Esophagus (tissue), 2 donors: ENCODE results near the gene SOD3. TPM values are rescaled to one million over a fixed set of nuclear protein-coding genes. Genes with fewer than 3 reads are reported as not detected.

Source experiments
- H3K27ac ChIP-seq, 2 donors: one replicate each; pipeline ENCODE4 v1.5.1; 2013; ENCODE audit warnings: low read depth in 2 of 2, mild to moderate bottlenecking in 2 of 2, inconsistent platforms in 1 of 2, low read length in 1 of 2, moderate library complexity in 1 of 2
- H3K27me3 ChIP-seq, 2 donors: one replicate each; pipeline ENCODE4 v1.6.1; 2013; ENCODE audit warnings: low read length in 2 of 2, control low read depth in 1 of 2, mild to moderate bottlenecking in 1 of 2; ENCODE audit not compliant: insufficient read depth in 2 of 2, control insufficient read depth in 1 of 2
- H3K36me3 ChIP-seq, 2 donors: one replicate each; pipeline ENCODE4 v1.6.1; 2013; ENCODE audit warnings: low read length in 1 of 2; ENCODE audit not compliant: control insufficient read depth in 2 of 2, insufficient read depth in 2 of 2
- H3K4me1 ChIP-seq, 2 donors: one replicate each; pipeline ENCODE4 v1.6.1; 2013; ENCODE audit warnings: low read length in 1 of 2; ENCODE audit not compliant: control insufficient read depth in 2 of 2, insufficient read depth in 2 of 2
- H3K4me3 ChIP-seq, 2 donors: one replicate each; pipeline ENCODE4 v1.5.1; 2013; ENCODE audit warnings: low read length in 2 of 2, mild to moderate bottlenecking in 2 of 2, low read depth in 1 of 2, moderate library complexity in 1 of 2
- H3K9me3 ChIP-seq, 2 donors: one replicate each; pipeline ENCODE4 v1.6.1; 2013; ENCODE audit warnings: mild to moderate bottlenecking in 2 of 2, low read depth in 1 of 2, low read length in 1 of 2, moderate library complexity in 1 of 2; ENCODE audit not compliant: control insufficient read depth in 2 of 2, insufficient read depth in 1 of 2
- WGBS, 2 donors: extraction: QIAGEN DNeasy Blood & Tissue Kit; methylation state at CpG; one replicate each; pipeline ENCODE4 v1.1.7; 2013; 5-methylcytosine and 5-hydroxymethylcytosine counted together
- polyA plus RNA-seq, 2 donors: library from polyadenylated mRNA; stranded (reverse); fragments of 200-250 nt; gene quantifications; one replicate each; pipeline ENCODE4 v1.2.3, GENCODE V29; 2013
- donor health status: healthy with polysubstance abuse.
- donor health status: Bipolar disorder and iron deficiency.

Gene SOD3, protein sequence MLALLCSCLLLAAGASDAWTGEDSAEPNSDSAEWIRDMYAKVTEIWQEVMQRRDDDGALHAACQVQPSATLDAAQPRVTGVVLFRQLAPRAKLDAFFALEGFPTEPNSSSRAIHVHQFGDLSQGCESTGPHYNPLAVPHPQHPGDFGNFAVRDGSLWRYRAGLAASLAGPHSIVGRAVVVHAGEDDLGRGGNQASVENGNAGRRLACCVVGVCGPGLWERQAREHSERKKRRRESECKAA
- polyA plus RNA-seq = 10 to 100 TPM in 1 of 2 donors, 1 to 10 TPM in 1; 5.8 to 21.1 TPM

DNA sequence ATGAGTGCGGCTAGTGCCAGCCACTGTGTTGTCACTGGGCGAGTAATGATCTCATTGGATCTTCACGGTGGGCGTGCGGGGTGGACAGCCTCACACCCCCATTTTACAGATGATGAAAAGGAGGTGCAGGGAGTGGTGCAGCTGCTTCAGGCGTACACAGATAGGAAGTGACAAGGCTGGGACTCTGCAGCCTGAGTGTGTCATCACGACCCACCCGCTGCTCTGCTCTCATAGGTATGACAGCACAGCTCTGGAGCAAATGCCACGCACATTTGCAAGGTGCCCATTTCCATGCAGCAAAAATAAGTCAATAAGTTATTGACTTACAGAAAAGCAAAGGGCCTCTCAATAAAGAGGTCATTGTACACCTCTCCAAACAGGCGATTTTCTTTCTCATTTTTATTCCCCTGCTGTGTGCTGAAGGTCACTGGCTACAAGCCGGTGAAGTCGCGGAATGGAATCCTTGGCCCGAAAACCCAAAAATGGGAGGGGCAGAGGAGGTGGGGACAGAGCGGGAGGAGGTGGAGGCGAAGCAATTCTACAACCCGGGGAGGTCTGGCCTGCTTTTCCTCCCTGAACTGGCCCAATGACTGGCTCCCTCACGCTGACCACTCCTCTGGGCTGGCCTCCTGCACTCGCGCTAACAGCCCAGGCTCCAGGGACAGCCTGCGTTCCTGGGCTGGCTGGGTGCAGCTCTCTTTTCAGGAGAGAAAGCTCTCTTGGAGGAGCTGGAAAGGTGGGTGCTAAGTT is at the start of gene SOD3:
Gene SOD3, plus strand, starts transcription at position 658 of the 750 bp plus-strand sequence. CDS start 3,949 bp downstream, outside the sequence.
- no peaks in the 10 kb centered on the region for H3K36me3 ChIP-seq
- WGBS, 2 donors = 34 to 37% methylated on average over 21 of the region's 21 CpGs
- peaks cover 0 to 6% of the 10 kb centered on the region in 2 donors for H3K4me1 ChIP-seq
- peak within 1 kb of the TSS; percentile 7 to 9 for H3K4me3 ChIP-seq
- peaks cover 0 to 2% of the 10 kb centered on the region in 2 donors for H3K9me3 ChIP-seq
- H3K27ac ChIP-seq = peak within 1 kb of the TSS; percentile 75 to 84
- no peaks in the 10 kb centered on the region for H3K27me3 ChIP-seq

DNA sequence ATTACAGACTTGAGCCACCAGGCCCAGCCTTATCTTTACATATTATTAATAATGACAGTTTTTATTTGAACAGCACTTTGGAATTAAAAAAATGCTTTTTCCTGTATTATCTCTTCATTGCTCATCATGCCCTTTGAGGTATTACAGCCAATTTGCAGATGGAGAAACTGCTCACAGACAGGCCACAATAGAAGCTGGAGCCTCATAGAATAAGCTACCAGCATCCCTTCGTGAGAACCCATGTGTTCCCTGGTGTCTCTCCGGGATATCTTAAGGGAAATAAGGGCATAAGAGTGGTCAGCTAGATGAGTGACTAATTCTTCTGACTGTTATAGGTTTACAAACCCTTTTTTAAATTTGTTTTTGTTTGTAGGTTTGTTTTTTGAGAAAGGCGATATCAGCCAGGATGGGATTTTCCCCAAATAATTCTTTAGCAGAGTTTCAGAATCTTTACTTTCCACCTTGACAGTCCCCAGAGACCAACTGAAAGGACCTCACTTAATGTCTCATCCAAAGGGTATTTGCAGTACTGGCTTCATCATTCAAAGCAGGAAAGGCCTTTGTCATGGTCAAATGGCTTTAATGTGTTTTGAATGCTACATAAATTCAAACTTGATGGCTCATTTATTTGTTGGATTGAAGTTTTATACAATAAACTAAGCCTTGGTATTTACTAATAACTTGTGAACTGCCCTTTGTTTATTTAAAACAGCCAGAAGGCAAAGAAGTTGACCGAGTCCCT is 48.0 kb upstream of the SOD3 start:
- no peaks in the 10 kb centered on the region for H3K4me1 ChIP-seq
- WGBS, 2 donors = 84 to 85% methylated on average over 4 of the region's 4 CpGs
- peaks cover 0 to 2% of the 10 kb centered on the region in 2 donors for H3K9me3 ChIP-seq
- no peaks in the 10 kb centered on the region for H3K36me3 ChIP-seq
- H3K4me3 ChIP-seq = no peak overlapping the region
- H3K27me3 ChIP-seq = no peaks in the 10 kb centered on the region
- H3K27ac ChIP-seq = no peak overlapping the region

DNA sequence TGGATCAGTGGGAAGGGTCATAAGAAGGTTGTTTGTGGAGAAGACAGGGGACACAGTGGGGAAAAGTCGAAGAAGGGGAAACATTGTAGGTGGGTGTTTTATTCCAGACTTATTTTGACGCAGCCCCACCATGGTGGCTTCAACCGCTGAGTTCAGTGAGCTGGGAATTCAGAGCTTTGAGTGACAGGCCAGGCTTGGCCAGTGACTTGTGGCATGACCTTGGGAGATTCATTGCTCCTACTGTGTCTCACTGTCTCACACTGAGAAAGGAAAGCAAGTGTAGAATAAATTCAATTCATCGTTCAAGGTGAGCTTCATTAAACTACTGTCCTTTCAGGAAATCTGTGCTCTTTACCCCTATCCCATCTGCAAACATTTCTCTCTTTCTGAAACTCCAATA is 47.4 kb upstream of the SOD3 start:
- no peak overlapping the region for H3K4me3 ChIP-seq

DNA sequence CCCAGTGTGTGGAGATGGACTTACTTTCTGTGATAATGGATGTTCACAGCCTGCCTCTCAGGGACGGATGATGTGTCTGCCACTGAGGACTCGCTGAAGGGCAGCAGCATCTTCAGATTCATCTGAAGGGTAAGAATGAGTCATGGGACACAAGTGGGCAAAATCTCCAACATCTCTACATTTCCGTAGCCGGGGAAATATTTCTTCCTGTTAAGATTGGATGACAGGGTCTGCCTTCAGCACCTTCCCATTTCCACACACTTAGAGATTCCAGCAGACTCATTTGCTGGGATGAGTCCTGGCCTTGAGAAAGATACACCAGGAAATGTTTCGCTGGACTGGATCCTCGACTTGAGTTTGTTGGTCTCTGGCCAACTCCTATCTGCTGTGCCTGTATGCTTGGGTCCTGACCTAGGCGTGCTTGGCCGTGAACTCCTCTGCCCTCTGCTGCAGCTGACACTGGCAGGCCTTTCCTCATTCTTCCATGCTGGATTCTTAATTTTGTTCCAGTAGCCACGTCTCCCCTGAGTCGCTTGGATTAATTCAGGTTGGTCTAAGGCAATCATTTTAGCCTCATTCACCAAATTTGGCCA is 46.5 kb upstream of the SOD3 start:
- Histone ChIP-seq H3K9me3 (peaks cover 0 to 2% of the 10 kb centered on the region in 2 donors), H3K4me1 (no peaks in the 10 kb centered on the region), H3K36me3 (no peaks in the 10 kb centered on the region), H3K4me3 (no peak overlapping the region), H3K27ac (no peak overlapping the region), H3K27me3 (no peaks in the 10 kb centered on the region)
- 79 to 81% methylated on average over 10 of the region's 10 CpGs for WGBS, 2 donors

More for the DNA sequence above, 47.4 kb upstream of the SOD3 start:
- no peaks in the 10 kb centered on the region for H3K27me3 ChIP-seq
- no peaks in the 10 kb centered on the region for H3K36me3 ChIP-seq
- H3K9me3 ChIP-seq = peaks cover 0 to 2% of the 10 kb centered on the region in 2 donors
- no peak overlapping the region for H3K27ac ChIP-seq
- H3K4me1 ChIP-seq = no peaks in the 10 kb centered on the region
- 90% methylated on average over 4 of the region's 4 CpGs for WGBS, 2 donors

DNA sequence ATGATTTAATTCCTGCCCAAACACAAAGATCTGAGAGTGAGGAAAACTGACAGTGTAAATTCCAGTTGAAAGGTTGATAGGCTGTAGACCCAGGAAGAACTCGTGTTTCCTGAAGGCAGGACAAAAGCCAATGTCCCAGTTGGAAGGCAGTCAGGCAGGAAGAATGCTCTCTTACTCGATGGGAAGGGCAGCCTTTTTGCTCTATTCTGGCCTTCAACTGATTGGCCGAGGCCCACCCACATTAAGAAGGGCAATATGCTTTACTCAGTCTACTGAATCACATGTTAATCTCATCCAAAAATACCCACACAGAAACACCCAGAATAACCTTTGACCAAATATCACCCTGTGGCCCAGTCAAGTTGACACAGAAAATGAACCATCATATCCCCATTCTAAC is 45.3 kb upstream of the SOD3 start:
- no peaks in the 10 kb centered on the region for H3K27me3 ChIP-seq
- peaks cover 0 to 2% of the 10 kb centered on the region in 2 donors for H3K9me3 ChIP-seq
- no peaks in the 10 kb centered on the region for H3K36me3 ChIP-seq
- H3K27ac ChIP-seq = no peak overlapping the region
- WGBS, 2 donors = 64 to 78% methylated on average over 3 of the region's 3 CpGs
- no peak overlapping the region for H3K4me3 ChIP-seq
- H3K4me1 ChIP-seq = no peaks in the 10 kb centered on the region

DNA sequence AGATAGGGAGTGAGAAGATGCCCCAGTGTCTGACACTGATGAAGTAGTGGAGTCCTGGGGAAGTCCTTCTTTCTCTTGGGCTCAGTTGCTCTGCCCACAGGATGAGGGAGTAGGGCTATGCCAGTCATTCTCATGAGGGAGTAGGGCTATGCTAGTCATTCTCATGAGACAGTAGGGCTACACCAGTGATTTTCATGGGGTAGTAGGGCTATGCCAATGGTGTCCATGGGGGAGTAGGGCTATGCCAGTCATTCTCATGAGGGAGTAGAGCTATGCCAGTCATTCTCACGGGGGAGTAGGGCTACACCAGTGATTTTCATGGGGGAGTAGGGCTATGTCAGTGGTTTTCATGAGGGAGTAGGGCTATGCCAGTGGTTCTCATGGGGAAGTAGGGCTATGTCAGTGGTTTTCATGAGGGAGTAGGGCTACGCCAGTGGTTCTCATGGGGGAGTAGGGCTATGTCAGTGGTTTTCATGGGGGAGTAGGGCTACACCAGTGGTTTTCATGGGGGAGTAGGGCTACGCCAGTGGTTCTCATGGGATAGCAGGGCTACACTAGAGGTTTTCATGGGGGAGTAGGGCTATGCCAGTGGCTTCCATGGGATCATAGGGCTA is 43.3 kb upstream of the SOD3 start:
- Histone ChIP-seq H3K27me3 (no peaks in the 10 kb centered on the region), H3K4me1 (no peaks in the 10 kb centered on the region), H3K9me3 (peaks cover 0 to 2% of the 10 kb centered on the region in 2 donors), H3K27ac (no peak overlapping the region), H3K36me3 (no peaks in the 10 kb centered on the region), H3K4me3 (no peak overlapping the region)
- WGBS, 2 donors = 89 to 92% methylated on average over 3 of the region's 3 CpGs

DNA sequence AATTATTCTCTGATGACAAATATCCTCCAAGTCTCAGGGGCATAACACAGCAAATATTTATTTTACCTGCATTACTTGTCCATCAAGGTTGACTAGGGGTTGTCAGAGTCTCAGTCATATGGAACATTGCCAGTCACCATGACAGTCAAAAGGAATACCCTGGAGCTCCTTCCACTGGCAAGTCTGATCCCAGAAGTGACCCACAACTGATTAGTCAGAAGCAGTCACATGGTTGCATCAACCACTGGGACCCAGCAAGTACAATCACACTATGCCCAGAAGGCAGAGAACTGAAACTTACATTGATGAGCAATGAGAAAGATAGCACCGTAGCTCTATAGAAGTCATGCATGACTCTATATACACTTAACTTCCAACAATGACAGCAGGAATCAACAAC is 41.9 kb upstream of the SOD3 start:
- no peak overlapping the region for H3K27ac ChIP-seq
- no peak overlapping the region for H3K4me3 ChIP-seq
- H3K4me1 ChIP-seq = no peaks in the 10 kb centered on the region
- peaks cover 0 to 2% of the 10 kb centered on the region in 2 donors for H3K9me3 ChIP-seq
- no peaks in the 10 kb centered on the region for H3K36me3 ChIP-seq
- 44 to 52% methylated on average over 1 of the region's 1 CpG for WGBS, 2 donors
- no peaks in the 10 kb centered on the region for H3K27me3 ChIP-seq

DNA sequence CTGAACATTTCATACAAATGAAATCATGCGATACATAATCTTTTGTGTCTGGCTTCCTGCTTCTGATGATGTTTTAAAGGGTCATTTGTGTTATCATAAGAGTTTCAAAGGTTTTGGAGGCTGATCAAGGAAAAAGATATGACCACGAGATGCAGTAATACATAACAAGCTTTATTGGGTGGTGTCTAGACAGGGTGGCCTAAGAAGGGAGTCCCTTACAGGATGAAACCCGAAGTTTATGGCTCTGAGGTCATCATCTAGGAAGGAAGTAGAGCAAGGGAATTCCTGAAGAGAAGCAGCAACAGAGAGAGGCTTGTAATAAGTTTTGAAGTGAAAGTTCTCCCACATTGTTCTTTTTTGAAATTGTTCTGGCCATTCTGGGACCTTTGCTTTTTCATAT is 40.8 kb upstream of the SOD3 start:
- H3K27me3 ChIP-seq = no peaks in the 10 kb centered on the region
- 51 to 52% methylated on average over 3 of the region's 3 CpGs for WGBS, 2 donors
- H3K27ac ChIP-seq = no peak overlapping the region
- peaks cover 0 to 2% of the 10 kb centered on the region in 2 donors for H3K9me3 ChIP-seq
- H3K36me3 ChIP-seq = no peaks in the 10 kb centered on the region
- H3K4me1 ChIP-seq = no peaks in the 10 kb centered on the region
- no peak overlapping the region for H3K4me3 ChIP-seq
